Breast epithelium (tissue), 3 donors: ENCODE measurements around the gene SRGAP3.

ENCODE experiments used
- POLR2A ChIP-seq: fragments of 450-650 bp; IDR thresholded peaks from one replicate; pipeline ENCODE4 v1.6.1; 2016; ENCODE audit warnings: antibody characterized with exemption, mild to moderate bottlenecking, moderate library complexity
- POLR2AphosphoS5 ChIP-seq, 3 donors: sonication (generic); formaldehyde crosslinking; IDR thresholded peaks; one replicate each; pipeline ENCODE4 v1.6.1; 2017; ENCODE audit warnings: antibody characterized with exemption in 3 of 3
- TF ChIP-seq, protein P1 (sequence below), 3 donors: fragments of 450-650 bp; IDR thresholded peaks; one replicate each; pipeline ENCODE4 v1.5.1; 2016 to 2017; ENCODE audit warnings: antibody characterized with exemption in 3 of 3, mild to moderate bottlenecking in 3 of 3, moderate library complexity in 3 of 3

DNA sequence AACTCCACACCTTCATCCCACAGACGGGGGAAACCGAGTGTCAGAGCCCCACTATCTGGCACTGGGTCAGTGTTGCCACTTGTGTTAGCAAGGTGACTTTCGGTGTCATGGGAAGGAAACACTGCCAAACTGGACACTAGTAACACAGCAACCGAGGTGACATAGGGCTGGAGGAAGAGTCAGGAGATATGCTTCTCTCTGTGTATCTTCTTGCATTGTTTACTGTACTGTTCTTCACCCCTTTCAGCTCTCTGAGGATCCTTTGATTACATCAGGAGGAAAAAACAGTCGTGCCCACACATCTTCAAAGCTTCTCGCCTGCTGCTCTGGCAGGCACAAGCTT is 176.8 kb downstream of the SRGAP3 start:
- TF ChIP-seq, protein P1, sequence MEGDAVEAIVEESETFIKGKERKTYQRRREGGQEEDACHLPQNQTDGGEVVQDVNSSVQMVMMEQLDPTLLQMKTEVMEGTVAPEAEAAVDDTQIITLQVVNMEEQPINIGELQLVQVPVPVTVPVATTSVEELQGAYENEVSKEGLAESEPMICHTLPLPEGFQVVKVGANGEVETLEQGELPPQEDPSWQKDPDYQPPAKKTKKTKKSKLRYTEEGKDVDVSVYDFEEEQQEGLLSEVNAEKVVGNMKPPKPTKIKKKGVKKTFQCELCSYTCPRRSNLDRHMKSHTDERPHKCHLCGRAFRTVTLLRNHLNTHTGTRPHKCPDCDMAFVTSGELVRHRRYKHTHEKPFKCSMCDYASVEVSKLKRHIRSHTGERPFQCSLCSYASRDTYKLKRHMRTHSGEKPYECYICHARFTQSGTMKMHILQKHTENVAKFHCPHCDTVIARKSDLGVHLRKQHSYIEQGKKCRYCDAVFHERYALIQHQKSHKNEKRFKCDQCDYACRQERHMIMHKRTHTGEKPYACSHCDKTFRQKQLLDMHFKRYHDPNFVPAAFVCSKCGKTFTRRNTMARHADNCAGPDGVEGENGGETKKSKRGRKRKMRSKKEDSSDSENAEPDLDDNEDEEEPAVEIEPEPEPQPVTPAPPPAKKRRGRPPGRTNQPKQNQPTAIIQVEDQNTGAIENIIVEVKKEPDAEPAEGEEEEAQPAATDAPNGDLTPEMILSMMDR (IDR thresholded peaks at IDR 0.05) = no peak
- TF ChIP-seq POLR2A (no peak), POLR2AphosphoS5 (IDR thresholded peaks at IDR 0.05) (no peak)
